H9 (cell line): ENCODE results near the gene FGF16. TPM values are rescaled to one million over a fixed set of nuclear protein-coding genes. Genes with fewer than 3 reads are reported as not detected.
A peak's percentile ranks its signal among the peaks of the same experiment; 100 is the strongest.

Source experiments
- DNase-seq: peaks from one replicate; pipeline ENCODE4 v3.0.0-alpha.2; 2017
- H2AFZ ChIP-seq: one replicate; pipeline ENCODE4 v1.6.1; 2013; ENCODE audit warnings: mild to moderate bottlenecking, low read length, control low read depth, moderate library complexity
- H2AK5ac ChIP-seq: 2 replicates; pipeline ENCODE4 v1.6.1; 2013; ENCODE audit warnings: low read length, control low read depth, mixed read lengths; ENCODE audit not compliant: insufficient read length
- H2BK120ac ChIP-seq: one replicate; pipeline ENCODE4 v1.6.1; 2013; ENCODE audit warnings: low read depth, mild to moderate bottlenecking, low read length, control low read depth, inconsistent platforms; ENCODE audit not compliant: poor library complexity, severe bottlenecking
- H2BK12ac ChIP-seq: 2 replicates; pipeline ENCODE4 v1.6.1; 2013; ENCODE audit warnings: low read length, control low read depth, mixed read lengths, low read depth; ENCODE audit not compliant: insufficient read length
- H2BK15ac ChIP-seq: 2 replicates; pipeline ENCODE4 v1.6.1; 2013; ENCODE audit warnings: low read depth, low read length, control low read depth
- H2BK20ac ChIP-seq: one replicate; pipeline ENCODE4 v1.6.1; 2013; ENCODE audit warnings: low read depth, mild to moderate bottlenecking, low read length, control low read depth, inconsistent platforms; ENCODE audit not compliant: poor library complexity, severe bottlenecking
- H2BK5ac ChIP-seq: 2 replicates; pipeline ENCODE4 v1.6.1; 2013; ENCODE audit warnings: low read length, control low read depth, mixed read lengths; ENCODE audit not compliant: insufficient read length
- H3K14ac ChIP-seq: 2 replicates; pipeline ENCODE4 v1.6.1; 2013; ENCODE audit warnings: low read length, control low read depth; ENCODE audit not compliant: insufficient read depth
- H3K18ac ChIP-seq: 2 replicates; pipeline ENCODE4 v1.6.1; 2013; ENCODE audit warnings: low read depth, mild to moderate bottlenecking, mixed read lengths, low read length, control low read depth; ENCODE audit not compliant: insufficient read length
- H3K23ac ChIP-seq: 2 replicates; pipeline ENCODE4 v1.6.1; 2013; ENCODE audit warnings: low read length, control low read depth, mixed read lengths, low read depth; ENCODE audit not compliant: insufficient read length
- H3K23me2 ChIP-seq: 2 replicates; pipeline ENCODE4 v1.6.1; 2013; ENCODE audit warnings: low read depth, mild to moderate bottlenecking, mixed read lengths, low read length, control low read depth; ENCODE audit not compliant: insufficient read length, poor library complexity, severe bottlenecking
- H3K27ac ChIP-seq: 2 replicates; pipeline ENCODE4 v1.5.1; 2013; ENCODE audit warnings: low read length, control low read depth, mixed read lengths, low read depth; ENCODE audit not compliant: insufficient read length
- H3K27me3 ChIP-seq: 2 replicates; pipeline ENCODE4 v1.6.1; 2013; ENCODE audit warnings: low read length, control low read depth, inconsistent platforms; ENCODE audit not compliant: insufficient read depth
- H3K4ac ChIP-seq: 2 replicates; pipeline ENCODE4 v1.6.1; 2013; ENCODE audit warnings: low read depth, mild to moderate bottlenecking, control low read depth, inconsistent platforms, low read length, moderate library complexity
- H3K4me1 ChIP-seq: 2 replicates; pipeline ENCODE4 v1.6.1; 2013; ENCODE audit warnings: low read length, control low read depth, inconsistent platforms; ENCODE audit not compliant: insufficient read depth
- H3K4me2 ChIP-seq: 2 replicates; pipeline ENCODE4 v1.6.1; 2013; ENCODE audit warnings: low read length, control low read depth, mixed read lengths; ENCODE audit not compliant: insufficient read length, insufficient read depth
- H3K56ac ChIP-seq: 2 replicates; pipeline ENCODE4 v1.6.1; 2013; ENCODE audit warnings: low read depth, mild to moderate bottlenecking, mixed read lengths, low read length, control low read depth; ENCODE audit not compliant: insufficient read length
- H3K79me1 ChIP-seq: 2 replicates; pipeline ENCODE4 v1.6.1; 2013; ENCODE audit warnings: low read depth, mild to moderate bottlenecking, moderate library complexity, low read length, control low read depth, inconsistent platforms; ENCODE audit not compliant: insufficient read depth, poor library complexity, severe bottlenecking
- H3K79me2 ChIP-seq: 2 replicates; pipeline ENCODE4 v1.6.1; 2013; ENCODE audit warnings: low read length, control low read depth, inconsistent platforms; ENCODE audit not compliant: insufficient read depth
- H3K9ac ChIP-seq: 2 replicates; pipeline ENCODE4 v1.6.1; 2013; ENCODE audit warnings: low read length, control low read depth, mixed read lengths; ENCODE audit not compliant: insufficient read length; ENCODE audit errors: extremely low read depth
- H3K9me3 ChIP-seq: one replicate; pipeline ENCODE4 v1.6.1; 2013; ENCODE audit warnings: low read depth, low read length, inconsistent platforms; ENCODE audit not compliant: control insufficient read depth
- H3T11ph ChIP-seq: one replicate; pipeline ENCODE4 v1.6.1; 2013; ENCODE audit warnings: mild to moderate bottlenecking, low read length, control low read depth, inconsistent platforms
- H4K20me1 ChIP-seq: one replicate; pipeline ENCODE4 v1.6.1; 2013; ENCODE audit not compliant: control insufficient read depth, insufficient read length, insufficient read depth
- H4K5ac ChIP-seq: 2 replicates; pipeline ENCODE4 v1.6.1; 2013; ENCODE audit warnings: low read depth, mild to moderate bottlenecking, mixed read lengths, low read length, control low read depth; ENCODE audit not compliant: insufficient read length
- H4K8ac ChIP-seq: replicated peaks from 2 replicates; pipeline ENCODE4 v1.6.1; 2013; ENCODE audit warnings: low read length, control low read depth, mixed read lengths, low read depth; ENCODE audit not compliant: insufficient read length
- H4K91ac ChIP-seq: 2 replicates; pipeline ENCODE4 v1.6.1; 2013; ENCODE audit warnings: low read depth, mild to moderate bottlenecking, moderate library complexity, mixed read lengths, low read length, control low read depth; ENCODE audit not compliant: insufficient read length
- H3K27ac Mint-ChIP-seq, 3 experiments: 2 replicates in 2 of 3; 3 replicates in 1 of 3; pipeline ENCODE4 v1.8.0; 2020 to 2021; ENCODE audit warnings: mixed read lengths in 3 of 3, mild to moderate bottlenecking in 1 of 3, moderate library complexity in 1 of 3
- H3K27me3 Mint-ChIP-seq: 2 replicates; pipeline ENCODE4 v1.8.0; 2021; ENCODE audit warnings: low read depth, mild to moderate bottlenecking, moderate library complexity, mixed read lengths
- H3K36me3 Mint-ChIP-seq, 3 experiments: 2 replicates in 2 of 3; 3 replicates in 1 of 3; pipeline ENCODE4 v1.8.0; 2020 to 2021; ENCODE audit warnings: low read depth in 3 of 3, mixed read lengths in 3 of 3; ENCODE audit not compliant: insufficient read depth in 1 of 3
- H3K4me1 Mint-ChIP-seq, 2 experiments: 2 replicates each; pipeline ENCODE4 v1.8.0; 2020; ENCODE audit warnings: mixed read lengths in 2 of 2
- H3K4me3 Mint-ChIP-seq, 2 experiments: 2 replicates in 1 of 2; 3 replicates in 1 of 2; pipeline ENCODE4 v1.8.0; 2020 to 2021; ENCODE audit warnings: mild to moderate bottlenecking in 2 of 2, mixed read lengths in 2 of 2, moderate library complexity in 1 of 2
- H3K9me3 Mint-ChIP-seq, 2 experiments: 2 replicates in 1 of 2; 3 replicates in 1 of 2; pipeline ENCODE4 v1.8.0; 2020; ENCODE audit warnings: mild to moderate bottlenecking in 2 of 2, mixed read lengths in 2 of 2, moderate library complexity in 1 of 2
- WGBS: extraction: QIAGEN DNeasy Blood & Tissue Kit; methylation state at CpG from one replicate; pipeline ENCODE4 v1.1.7; 2013; ENCODE audit warnings: missing lambda C conversion rate, low lambda C conversion rate, mixed read lengths; ENCODE audit not compliant: insufficient read length; ENCODE audit errors: extremely low coverage; 5-methylcytosine and 5-hydroxymethylcytosine counted together
- total RNA-seq: library from RNA; stranded (reverse); gene quantifications from 2 replicates; pipeline ENCODE4 v1.2.1, GENCODE V29; 2021
- TF ChIP-seq, protein P1 (sequence below): fragments of 200-600 bp; sonication (generic); conservative IDR thresholded peaks from 3 replicates; pipeline ENCODE4 v1.8.0; 2021; ENCODE audit warnings: antibody characterized with exemption, mild to moderate bottlenecking

FGF16 gene
- total RNA-seq, 1 experiment from 2014 or later: 2.8 TPM

DNA sequence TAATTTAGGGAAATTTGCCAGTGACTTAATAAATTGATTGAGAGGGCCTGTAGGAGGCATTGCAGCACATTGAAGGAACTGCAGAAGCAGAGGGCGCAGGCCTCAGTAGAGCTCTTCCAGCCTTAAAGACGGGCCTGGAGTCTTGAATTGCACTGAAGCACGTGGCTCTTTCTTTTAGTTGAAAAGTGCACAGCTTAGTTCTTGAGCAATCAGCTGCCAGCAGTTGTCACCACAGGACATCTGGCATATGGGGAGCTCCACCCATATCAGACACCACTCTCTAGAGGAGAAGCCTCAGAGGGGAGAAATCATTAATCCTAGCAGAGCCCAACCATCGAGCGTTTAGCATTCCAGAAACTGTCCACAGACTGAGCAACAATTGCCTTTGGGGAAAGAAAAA, 16.0 kb upstream of the FGF16 start:
- Histone ChIP-seq H3K79me2 (no peaks in the 10 kb centered on the region), H4K20me1 (no peaks in the 10 kb centered on the region), H3K23me2 (no peaks in the 10 kb centered on the region), H3K14ac (no peak overlapping the region), H3K4me1 (no peaks in the 10 kb centered on the region; the same call in 1 of the 2 replicates), H2BK120ac (no peak overlapping the region), H3K79me1 (no peaks in the 10 kb centered on the region), H3K56ac (no peak overlapping the region), H3K4me2 (no peak overlapping the region), H4K91ac (no peak overlapping the region), H3K9ac (no peak overlapping the region), H2BK5ac (no peak overlapping the region), H2AFZ (no peak overlapping the region), H3K4ac (no peak overlapping the region), H4K5ac (no peak overlapping the region), H2AK5ac (no peak overlapping the region), H3K18ac (no peak overlapping the region), H4K8ac (no peak overlapping the region), H2BK20ac (no peak overlapping the region), H3K9me3 (peaks cover 20% of the 10 kb centered on the region), H3K27ac (no peak overlapping the region), H2BK12ac (no peak overlapping the region), H3T11ph (no peak overlapping the region), H3K23ac (no peak overlapping the region), H2BK15ac (no peak overlapping the region), H3K27me3 (no peaks in the 10 kb centered on the region)
- no CpG with 5 or more reads among the region's 5 CpGs for WGBS
- Mint-ChIP-seq H3K27me3 (no peaks in the 10 kb centered on the region), H3K36me3 (peaks cover 0 to 5% (median 4%) of the 10 kb centered on the region in 3 experiments; a peak in 3 of 7 replicates), H3K27ac (no peak overlapping the region), H3K4me3 (no peak overlapping the region), H3K4me1 (peaks cover 8 to 17% of the 10 kb centered on the region in 2 experiments), H3K9me3 (peaks cover 61 to 64% of the 10 kb centered on the region in 2 experiments)
- DNase-seq: no peak
- TF ChIP-seq, protein P1, sequence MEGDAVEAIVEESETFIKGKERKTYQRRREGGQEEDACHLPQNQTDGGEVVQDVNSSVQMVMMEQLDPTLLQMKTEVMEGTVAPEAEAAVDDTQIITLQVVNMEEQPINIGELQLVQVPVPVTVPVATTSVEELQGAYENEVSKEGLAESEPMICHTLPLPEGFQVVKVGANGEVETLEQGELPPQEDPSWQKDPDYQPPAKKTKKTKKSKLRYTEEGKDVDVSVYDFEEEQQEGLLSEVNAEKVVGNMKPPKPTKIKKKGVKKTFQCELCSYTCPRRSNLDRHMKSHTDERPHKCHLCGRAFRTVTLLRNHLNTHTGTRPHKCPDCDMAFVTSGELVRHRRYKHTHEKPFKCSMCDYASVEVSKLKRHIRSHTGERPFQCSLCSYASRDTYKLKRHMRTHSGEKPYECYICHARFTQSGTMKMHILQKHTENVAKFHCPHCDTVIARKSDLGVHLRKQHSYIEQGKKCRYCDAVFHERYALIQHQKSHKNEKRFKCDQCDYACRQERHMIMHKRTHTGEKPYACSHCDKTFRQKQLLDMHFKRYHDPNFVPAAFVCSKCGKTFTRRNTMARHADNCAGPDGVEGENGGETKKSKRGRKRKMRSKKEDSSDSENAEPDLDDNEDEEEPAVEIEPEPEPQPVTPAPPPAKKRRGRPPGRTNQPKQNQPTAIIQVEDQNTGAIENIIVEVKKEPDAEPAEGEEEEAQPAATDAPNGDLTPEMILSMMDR: 0 out of 3 replicates have a peak, but pooled peaks have one; percentile 24
